ENCODE measurements around the gene NGF.
"Not testable (repeated sequence)": the region's sequence is repeated elsewhere in the genome, so short reads cannot be mapped to it uniquely, and the experiment has no call there.

NGF gene

DNA sequence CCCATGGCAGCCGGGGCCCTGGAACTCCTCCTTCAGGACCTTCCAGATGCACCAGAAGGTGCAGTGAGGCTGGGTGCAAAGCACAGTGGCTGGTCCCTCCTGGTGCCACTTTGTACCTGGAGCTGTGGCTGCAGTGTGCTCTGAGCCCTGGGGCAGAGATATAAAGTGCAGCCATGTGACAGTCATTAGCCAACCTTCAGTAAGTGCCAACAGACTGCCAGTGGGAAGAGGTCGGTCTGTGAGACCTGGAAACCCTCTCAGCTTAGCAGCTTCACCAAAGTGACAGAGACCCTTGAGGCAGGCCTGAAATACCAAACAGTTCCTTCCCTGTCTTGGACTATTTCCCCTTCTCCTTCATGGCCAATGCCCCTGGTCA lies 26.7 kb upstream of the NGF start:
- Histone ChIP-seq H3F3A (ENCODE audit: low read depth) (no peaks in the 10 kb centered on the region), H3K27me3 (ENCODE audit: insufficient read depth, low read length, poor library complexity, severe bottlenecking) (no peaks in the 10 kb centered on the region), H3K4me3 (ENCODE audit: low read length, poor library complexity, severe bottlenecking) (no peak overlapping the region), H2AFZ (ENCODE audit: low read length) (no peak overlapping the region), H3K9ac (ENCODE audit: low read depth, low read length, poor library complexity, severe bottlenecking) (no peak overlapping the region), H3K79me2 (ENCODE audit: insufficient read depth, low read length) (no peaks in the 10 kb centered on the region), H3K4me1 (ENCODE audit: insufficient read depth, low read length, poor library complexity, severe bottlenecking) (peaks cover 8% of the 10 kb centered on the region), H3K4me2 (ENCODE audit: low read depth, low read length, poor library complexity, severe bottlenecking) (no peak overlapping the region), H4K20me1 (ENCODE audit: insufficient read depth, low read length, poor library complexity, severe bottlenecking) (no peaks in the 10 kb centered on the region), H3K9me2 (replicated peaks; ENCODE audit: low read depth, low read length) (no peaks in the 10 kb centered on the region), H3K9me3 (ENCODE audit: insufficient read depth, low read depth, low read length) (no peaks in the 10 kb centered on the region), H3K36me3 (ENCODE audit: insufficient read depth, low read length) (no peaks in the 10 kb centered on the region)
- TF ChIP-seq, protein P1, sequence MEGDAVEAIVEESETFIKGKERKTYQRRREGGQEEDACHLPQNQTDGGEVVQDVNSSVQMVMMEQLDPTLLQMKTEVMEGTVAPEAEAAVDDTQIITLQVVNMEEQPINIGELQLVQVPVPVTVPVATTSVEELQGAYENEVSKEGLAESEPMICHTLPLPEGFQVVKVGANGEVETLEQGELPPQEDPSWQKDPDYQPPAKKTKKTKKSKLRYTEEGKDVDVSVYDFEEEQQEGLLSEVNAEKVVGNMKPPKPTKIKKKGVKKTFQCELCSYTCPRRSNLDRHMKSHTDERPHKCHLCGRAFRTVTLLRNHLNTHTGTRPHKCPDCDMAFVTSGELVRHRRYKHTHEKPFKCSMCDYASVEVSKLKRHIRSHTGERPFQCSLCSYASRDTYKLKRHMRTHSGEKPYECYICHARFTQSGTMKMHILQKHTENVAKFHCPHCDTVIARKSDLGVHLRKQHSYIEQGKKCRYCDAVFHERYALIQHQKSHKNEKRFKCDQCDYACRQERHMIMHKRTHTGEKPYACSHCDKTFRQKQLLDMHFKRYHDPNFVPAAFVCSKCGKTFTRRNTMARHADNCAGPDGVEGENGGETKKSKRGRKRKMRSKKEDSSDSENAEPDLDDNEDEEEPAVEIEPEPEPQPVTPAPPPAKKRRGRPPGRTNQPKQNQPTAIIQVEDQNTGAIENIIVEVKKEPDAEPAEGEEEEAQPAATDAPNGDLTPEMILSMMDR (conservative IDR thresholded peaks at IDR 0.05; ENCODE audit: low read length), result no peak
- no peak for TF ChIP-seq EZH2phosphoT487 (IDR thresholded peaks at IDR 0.05; ENCODE audit: borderline replicate concordance)

- Histone ChIP-seq H3K9me2 (replicated peaks; ENCODE audit: low read depth, low read length) (no peaks in the 10 kb centered on the region), H3K79me2 (ENCODE audit: insufficient read depth, low read length) (no peaks in the 10 kb centered on the region), H4K20me1 (ENCODE audit: insufficient read depth, low read length, poor library complexity, severe bottlenecking) (no peaks in the 10 kb centered on the region), H3K9me3 (ENCODE audit: insufficient read depth, low read depth, low read length) (no peaks in the 10 kb centered on the region), H3F3A (ENCODE audit: low read depth) (no peaks in the 10 kb centered on the region), H3K4me3 (ENCODE audit: low read length, poor library complexity, severe bottlenecking) (no peak overlapping the region), H3K27me3 (ENCODE audit: insufficient read depth, low read length, poor library complexity, severe bottlenecking) (no peaks in the 10 kb centered on the region), H3K36me3 (ENCODE audit: insufficient read depth, low read length) (no peaks in the 10 kb centered on the region), H3K4me1 (ENCODE audit: insufficient read depth, low read length, poor library complexity, severe bottlenecking) (peaks cover 8% of the 10 kb centered on the region), H3K4me2 (ENCODE audit: low read depth, low read length, poor library complexity, severe bottlenecking) (no peak overlapping the region), H3K9ac (ENCODE audit: low read depth, low read length, poor library complexity, severe bottlenecking) (no peak overlapping the region), H2AFZ (ENCODE audit: low read length) (no peak overlapping the region; the same call in 1 of the 2 replicates)
- TF ChIP-seq EZH2phosphoT487 (IDR thresholded peaks at IDR 0.05; ENCODE audit: borderline replicate concordance), result no peak
- TF ChIP-seq, protein P1 (conservative IDR thresholded peaks at IDR 0.05; ENCODE audit: low read length), result no peak
Measured at GRCh38 chr1:115364046-115364779, 26.2 kb upstream of the NGF start.

DNA sequence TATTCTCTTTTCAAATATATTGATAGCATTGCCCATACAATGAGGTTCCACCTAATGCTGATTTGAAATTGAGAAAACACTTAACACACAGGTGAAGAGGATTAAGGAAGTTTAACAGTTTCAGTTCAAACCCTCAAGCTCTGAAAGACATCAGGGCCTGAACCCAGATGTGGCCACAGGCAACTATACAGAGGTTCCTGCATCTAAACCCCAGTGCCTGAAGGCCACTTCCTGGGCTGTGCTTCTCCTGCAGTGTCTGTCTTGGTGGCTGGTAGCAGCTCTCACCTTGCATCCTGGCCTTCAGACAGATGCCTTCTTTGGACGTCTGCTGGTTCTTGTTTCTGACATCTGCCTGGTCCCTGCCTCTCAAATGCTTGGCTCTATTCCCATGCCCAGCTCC lies 25.1 kb upstream of the NGF start:
- H3K27me3 ChIP-seq (ENCODE audit: insufficient read depth, low read length, poor library complexity, severe bottlenecking), result no peaks in the 10 kb centered on the region
- H3K9me2 ChIP-seq (replicated peaks; ENCODE audit: low read depth, low read length), result no peaks in the 10 kb centered on the region
- no peak overlapping the region for H3K4me3 ChIP-seq (ENCODE audit: low read length, poor library complexity, severe bottlenecking)
- H3K4me1 ChIP-seq (ENCODE audit: insufficient read depth, low read length, poor library complexity, severe bottlenecking), result peaks cover 8% of the 10 kb centered on the region
- no peak overlapping the region for H3K9ac ChIP-seq (ENCODE audit: low read depth, low read length, poor library complexity, severe bottlenecking)
- H3K4me2 ChIP-seq (ENCODE audit: low read depth, low read length, poor library complexity, severe bottlenecking), result no peak overlapping the region
- H3K36me3 ChIP-seq (ENCODE audit: insufficient read depth, low read length), result no peaks in the 10 kb centered on the region
- no peaks in the 10 kb centered on the region for H3K79me2 ChIP-seq (ENCODE audit: insufficient read depth, low read length)
- no peaks in the 10 kb centered on the region for H3K9me3 ChIP-seq (ENCODE audit: insufficient read depth, low read depth, low read length)
- H2AFZ ChIP-seq (ENCODE audit: low read length), result no peak overlapping the region
- TF ChIP-seq, protein P1 (conservative IDR thresholded peaks at IDR 0.05; ENCODE audit: low read length), result no peak
- TF ChIP-seq EZH2phosphoT487 (IDR thresholded peaks at IDR 0.05; ENCODE audit: borderline replicate concordance), result no peak
- no peaks in the 10 kb centered on the region for H3F3A ChIP-seq (ENCODE audit: low read depth)
- no peaks in the 10 kb centered on the region for H4K20me1 ChIP-seq (ENCODE audit: insufficient read depth, low read length, poor library complexity, severe bottlenecking)

GRCh38 chr1:115360505-115361129 lies 22.6 kb upstream of the NGF start:
- H3K27me3 ChIP-seq (ENCODE audit: insufficient read depth, low read length, poor library complexity, severe bottlenecking); H3K9me2 ChIP-seq (replicated peaks; ENCODE audit: low read depth, low read length); H3F3A ChIP-seq (ENCODE audit: low read depth); H3K9me3 ChIP-seq (ENCODE audit: insufficient read depth, low read depth, low read length); H3K36me3 ChIP-seq (ENCODE audit: insufficient read depth, low read length); H3K79me2 ChIP-seq (ENCODE audit: insufficient read depth, low read length); H2AFZ ChIP-seq (ENCODE audit: low read length); H3K4me1 ChIP-seq (ENCODE audit: insufficient read depth, low read length, poor library complexity, severe bottlenecking); H3K4me3 ChIP-seq (ENCODE audit: low read length, poor library complexity, severe bottlenecking); H4K20me1 ChIP-seq (ENCODE audit: insufficient read depth, low read length, poor library complexity, severe bottlenecking); H3K9ac ChIP-seq (ENCODE audit: low read depth, low read length, poor library complexity, severe bottlenecking); H3K4me2 ChIP-seq (ENCODE audit: low read depth, low read length, poor library complexity, severe bottlenecking): not testable (repeated sequence)

GRCh38 chr1:115359787-115360452 lies 21.9 kb upstream of the NGF start:
- H3K9me3 ChIP-seq (ENCODE audit: insufficient read depth, low read depth, low read length); H3K4me3 ChIP-seq (ENCODE audit: low read length, poor library complexity, severe bottlenecking); H3F3A ChIP-seq (ENCODE audit: low read depth); H4K20me1 ChIP-seq (ENCODE audit: insufficient read depth, low read length, poor library complexity, severe bottlenecking); H3K9ac ChIP-seq (ENCODE audit: low read depth, low read length, poor library complexity, severe bottlenecking); H3K4me1 ChIP-seq (ENCODE audit: insufficient read depth, low read length, poor library complexity, severe bottlenecking); H2AFZ ChIP-seq (ENCODE audit: low read length); H3K9me2 ChIP-seq (replicated peaks; ENCODE audit: low read depth, low read length); H3K4me2 ChIP-seq (ENCODE audit: low read depth, low read length, poor library complexity, severe bottlenecking); H3K79me2 ChIP-seq (ENCODE audit: insufficient read depth, low read length); H3K27me3 ChIP-seq (ENCODE audit: insufficient read depth, low read length, poor library complexity, severe bottlenecking); H3K36me3 ChIP-seq (ENCODE audit: insufficient read depth, low read length): not testable (repeated sequence)
